ENCODE measurements around the gene PDLIM5.
A peak's percentile ranks its signal among the peaks of the same experiment; 100 is the strongest.

Gene PDLIM5

GRCh38 chr4:94527556-94528233 lies 76.0 kb downstream of the PDLIM5 start:
- TF ChIP-seq CTCF (IDR thresholded peaks at IDR 0.05; ENCODE audit: low read depth, low read length, missing control alignments) = no peak
- peak overlapping the region; percentile 63 for H3K27ac ChIP-seq
- no peak overlapping the region for H3K4me3 ChIP-seq (ENCODE audit: low read depth, low read length)
- in situ Hi-C loops (cut with HindIII; ENCODE audit: low pct_ligation_motif_present, low sequenced_read_pairs) = no loop called here
- DNase-seq = no peak
- no peaks in the 10 kb centered on the region for H3K27me3 ChIP-seq (replicated peaks)
- H3K36me3 ChIP-seq (replicated peaks) = peaks cover 9% of the 10 kb centered on the region

GRCh38 chr4:94528792-94529451 lies 77.2 kb downstream of the PDLIM5 start:
- no peak for DNase-seq
- in situ Hi-C loops (cut with HindIII; ENCODE audit: low pct_ligation_motif_present, low sequenced_read_pairs) = no loop called here
- no peak overlapping the region for H3K4me3 ChIP-seq (ENCODE audit: low read depth, low read length)
- H3K27ac ChIP-seq = peak overlapping the region; percentile 53
- peaks cover 9% of the 10 kb centered on the region for H3K36me3 ChIP-seq (replicated peaks)
- no peak for TF ChIP-seq CTCF (IDR thresholded peaks at IDR 0.05; ENCODE audit: low read depth, low read length, missing control alignments)
- H3K27me3 ChIP-seq (replicated peaks) = no peaks in the 10 kb centered on the region

GRCh38 chr4:94530073-94530472 lies 78.3 kb downstream of the PDLIM5 start:
- no peak for TF ChIP-seq CTCF (IDR thresholded peaks at IDR 0.05; ENCODE audit: low read depth, low read length, missing control alignments)
- DNase-seq = no peak
- Histone ChIP-seq H3K36me3 (replicated peaks) (peaks cover 9% of the 10 kb centered on the region), H3K27me3 (replicated peaks) (no peaks in the 10 kb centered on the region), H3K4me3 (ENCODE audit: low read depth, low read length) (no peak overlapping the region), H3K27ac (peak overlapping the region; percentile 53)
- in situ Hi-C loops (cut with HindIII; ENCODE audit: low pct_ligation_motif_present, low sequenced_read_pairs) = no loop called here

- in situ Hi-C loops (cut with HindIII; ENCODE audit: low pct_ligation_motif_present, low sequenced_read_pairs) = no loop called here
- Histone ChIP-seq H3K4me3 (ENCODE audit: low read depth, low read length) (no peak overlapping the region), H3K27ac (peak overlapping the region; percentile 68), H3K36me3 (replicated peaks) (peaks cover 7% of the 10 kb centered on the region), H3K27me3 (replicated peaks) (no peaks in the 10 kb centered on the region)
- no peak for TF ChIP-seq CTCF (IDR thresholded peaks at IDR 0.05; ENCODE audit: low read depth, low read length, missing control alignments)
- DNase-seq = peak; percentile 65
These were observed 80.4 kb downstream of the PDLIM5 start for GRCh38 chr4:94531991-94532789.

GRCh38 chr4:94533405-94534223 lies 81.9 kb downstream of the PDLIM5 start:
- no peak for TF ChIP-seq CTCF (IDR thresholded peaks at IDR 0.05; ENCODE audit: low read depth, low read length, missing control alignments)
- in situ Hi-C loops (cut with HindIII; ENCODE audit: low pct_ligation_motif_present, low sequenced_read_pairs) = no loop called here
- Histone ChIP-seq H3K36me3 (replicated peaks) (no peaks in the 10 kb centered on the region), H3K27me3 (replicated peaks) (no peaks in the 10 kb centered on the region), H3K4me3 (ENCODE audit: low read depth, low read length) (no peak overlapping the region), H3K27ac (no peak overlapping the region)
- DNase-seq = no peak
